Liver (tissue), 2 donors: ENCODE results near the gene DIO2.

ENCODE experiments used
- JUND ChIP-seq, 2 donors: IDR thresholded peaks; 2 replicates each; pipeline ENCODE4 v1.6.1; 2016; ENCODE audit warnings: antibody characterized with exemption in 2 of 2
- MAX ChIP-seq: IDR thresholded peaks from 2 replicates; pipeline ENCODE4 v1.6.1; 2016; ENCODE audit warnings: antibody characterized with exemption
- TAF1 ChIP-seq: conservative IDR thresholded peaks from 2 replicates; pipeline ENCODE4 v1.6.1; 2016; ENCODE audit warnings: antibody characterized with exemption, mild to moderate bottlenecking
- ZBTB33 ChIP-seq: IDR thresholded peaks from 2 replicates; pipeline ENCODE4 v1.6.1; 2016; ENCODE audit warnings: antibody characterized with exemption
- donor health status: healthy.

- TF ChIP-seq TAF1 (no peak), MAX (no peak), JUND (IDR thresholded peaks at IDR 0.05) (no peak), ZBTB33 (no peak)
Measured at GRCh38 chr14:80167793-80168448, 43.4 kb downstream of the DIO2 start.
